Left lung (tissue), 10 donors: ENCODE measurements around the gene OTUB1. TPM values are rescaled to one million over a fixed set of nuclear protein-coding genes. Genes with fewer than 3 reads are reported as not detected.
A peak's percentile ranks its signal among the peaks of the same experiment; 100 is the strongest.

Experiments used
- ATAC-seq: fragments of 200-7000 bp; cut with Tn5 transposase; one replicate; pipeline ENCODE4 v1.9.1; 2020; ENCODE audit warnings: moderate library complexity
- DNase-seq, 4 donors: peaks; one replicate each; pipeline ENCODE4 v3.0.0-alpha.2; 2013 to 2020
- H3K27ac ChIP-seq, 2 donors: fragments of 200-600 bp; sonication (generic) in 1 of 2; one replicate each; pipeline versions ENCODE4 v1.5.0 to v1.8.0; 2020 to 2021
- H3K27me3 ChIP-seq, 2 donors: fragments of 200-600 bp; sonication (generic) in 1 of 2; one replicate each; pipeline versions ENCODE4 v1.5.0 to v1.8.0; 2020 to 2021
- H3K36me3 ChIP-seq, 2 donors: fragments of 200-600 bp; sonication (generic) in 1 of 2; one replicate each; pipeline versions ENCODE4 v1.5.0 to v1.8.0; 2020 to 2021
- H3K4me1 ChIP-seq, 2 donors: fragments of 200-600 bp; one replicate each; pipeline ENCODE4 v1.8.0; 2021
- H3K4me3 ChIP-seq, 2 donors: fragments of 200-600 bp; sonication (generic) in 1 of 2; one replicate each; pipeline versions ENCODE4 v1.5.0 to v1.8.0; 2020 to 2021; ENCODE audit warnings: mild to moderate bottlenecking in 1 of 2
- H3K9me3 ChIP-seq, 2 donors: fragments of 200-600 bp; sonication (generic) in 1 of 2; one replicate each; pipeline versions ENCODE4 v1.5.0 to v1.8.0; 2020 to 2021
- CTCF ChIP-seq, 2 donors: fragments of 200-600 bp; sonication (generic) in 1 of 2; IDR thresholded peaks; one replicate each; pipeline versions ENCODE4 v1.5.0 to v1.8.0; 2021; ENCODE audit warnings: antibody characterized with exemption in 2 of 2
- intact Hi-C, 2 donors: fragments of 100-400 bp; cut with DNase I; formaldehyde crosslinking; loops; one replicate each; pipeline versions ENCODE4 v1.11.2 to v1.14.2; 2022
- polyA plus RNA-seq, 6 donors: library from polyadenylated mRNA; unstranded; fragments of 120-200 nt; gene quantifications; one replicate each; pipeline ENCODE4 v1.2.1, GENCODE V29; 2013; ENCODE audit not compliant: insufficient read length in 6 of 6
- total RNA-seq, 2 donors: library from RNA; stranded (reverse); fragmentation: NEBNext Ultra II Directional; extraction: Animal tissue kit (Norgen Biotek cat#: 25700); gene quantifications; one replicate each; pipeline ENCODE4 v1.2.1, GENCODE V29; 2021
- donor health status: DM: no; HTN: yes; CAD: no.
- donor health status: DM: no; HTN: no; CAD: no.

OTUB1 gene
- total and polyA plus RNA-seq, 8 donors, result 65.0 to 94.8 (median 83.1) TPM

GRCh38 chr11:64028398-64029115, 42.3 kb downstream of the OTUB1 start:
- H3K27ac ChIP-seq, result no peak overlapping the region
- peak; percentile 52 for ATAC-seq
- H3K36me3 ChIP-seq, result no peaks in the 10 kb centered on the region
- H3K9me3 ChIP-seq, result no peaks in the 10 kb centered on the region
- DNase-seq, result peak in 2 of 4 donors; percentile 38 to 75
- TF ChIP-seq CTCF (IDR thresholded peaks at IDR 0.05), result no peak
- intact Hi-C loops, result no loop called here
- peaks cover 5 to 15% of the 10 kb centered on the region in 2 donors for H3K4me1 ChIP-seq
- no peak overlapping the region for H3K4me3 ChIP-seq
- H3K27me3 ChIP-seq, result peaks cover under 1 to 38% of the 10 kb centered on the region in 2 donors

GRCh38 chr11:64029773-64030172, 43.5 kb downstream of the OTUB1 start:
- intact Hi-C loops, result no loop called here
- ATAC-seq, result no peak
- H3K4me3 ChIP-seq, result no peak overlapping the region
- DNase-seq, result no peak
- peaks cover 5 to 15% of the 10 kb centered on the region in 2 donors for H3K4me1 ChIP-seq
- H3K9me3 ChIP-seq, result no peaks in the 10 kb centered on the region
- peaks cover 12 to 51% of the 10 kb centered on the region in 2 donors for H3K27me3 ChIP-seq
- H3K36me3 ChIP-seq, result no peaks in the 10 kb centered on the region
- H3K27ac ChIP-seq, result no peak overlapping the region
- TF ChIP-seq CTCF (IDR thresholded peaks at IDR 0.05), result no peak

GRCh38 chr11:64031001-64031400, 44.8 kb downstream of the OTUB1 start:
- TF ChIP-seq CTCF (IDR thresholded peaks at IDR 0.05), result no peak

GRCh38 chr11:64032050-64032449, 45.8 kb downstream of the OTUB1 start:
- H3K9me3 ChIP-seq, result no peaks in the 10 kb centered on the region
- TF ChIP-seq CTCF (IDR thresholded peaks at IDR 0.05), result no peak
- no peaks in the 10 kb centered on the region for H3K36me3 ChIP-seq
- no peak overlapping the region for H3K4me3 ChIP-seq
- no peak for ATAC-seq
- H3K27me3 ChIP-seq, result peaks cover 32 to 71% of the 10 kb centered on the region in 2 donors
- no peak for DNase-seq
- intact Hi-C loops, result no loop called here
- peaks cover 5 to 33% of the 10 kb centered on the region in 2 donors for H3K4me1 ChIP-seq
- no peak overlapping the region for H3K27ac ChIP-seq

More at GRCh38 chr11:64031001-64031400, 44.8 kb downstream of the OTUB1 start:
- H3K27me3 ChIP-seq, result peaks cover 21 to 61% of the 10 kb centered on the region in 2 donors
- H3K27ac ChIP-seq, result no peak overlapping the region
- no peaks in the 10 kb centered on the region for H3K36me3 ChIP-seq
- no peak overlapping the region for H3K4me3 ChIP-seq
- H3K4me1 ChIP-seq, result peaks cover 5 to 24% of the 10 kb centered on the region in 2 donors
- DNase-seq, result no peak
- H3K9me3 ChIP-seq, result no peaks in the 10 kb centered on the region
- no peak for ATAC-seq
- intact Hi-C loops, result no loop called here

GRCh38 chr11:64034411-64034811, 48.2 kb downstream of the OTUB1 start:
- H3K27me3 ChIP-seq, result peaks cover 36 to 75% of the 10 kb centered on the region in 2 donors
- TF ChIP-seq CTCF (IDR thresholded peaks at IDR 0.05), result no peak
- no peak overlapping the region for H3K4me3 ChIP-seq
- H3K4me1 ChIP-seq, result peaks cover 0 to 18% of the 10 kb centered on the region in 2 donors
- intact Hi-C loops, result no loop called here
- no peaks in the 10 kb centered on the region for H3K9me3 ChIP-seq
- no peak overlapping the region for H3K27ac ChIP-seq
- DNase-seq (no peak), ATAC-seq (no peak)
- no peaks in the 10 kb centered on the region for H3K36me3 ChIP-seq
